Ovary (tissue), 3 donors: Measurements from ENCODE around the gene NNMT.

Experiments
- EP300 ChIP-seq: sonication (generic); formaldehyde crosslinking; IDR thresholded peaks from one replicate; pipeline ENCODE4 v1.6.1; 2017; ENCODE audit warnings: antibody characterized with exemption
- POLR2A ChIP-seq: fragments of 450-650 bp; IDR thresholded peaks from one replicate; pipeline ENCODE4 v1.6.1; 2017; ENCODE audit warnings: antibody characterized with exemption, mild to moderate bottlenecking, moderate library complexity
- TF ChIP-seq, protein P1 (sequence below), 3 donors: fragments of 450-650 bp in 2 of 3; fragments of 200-600 bp in 1 of 3; IDR thresholded peaks; one replicate each; pipeline versions ENCODE4 v1.5.1 to v1.8.0; 2016 to 2022; ENCODE audit warnings: antibody characterized with exemption in 3 of 3, mild to moderate bottlenecking in 1 of 3
- donor health status: DM: no; HTN: no; CAD: no.

DNA sequence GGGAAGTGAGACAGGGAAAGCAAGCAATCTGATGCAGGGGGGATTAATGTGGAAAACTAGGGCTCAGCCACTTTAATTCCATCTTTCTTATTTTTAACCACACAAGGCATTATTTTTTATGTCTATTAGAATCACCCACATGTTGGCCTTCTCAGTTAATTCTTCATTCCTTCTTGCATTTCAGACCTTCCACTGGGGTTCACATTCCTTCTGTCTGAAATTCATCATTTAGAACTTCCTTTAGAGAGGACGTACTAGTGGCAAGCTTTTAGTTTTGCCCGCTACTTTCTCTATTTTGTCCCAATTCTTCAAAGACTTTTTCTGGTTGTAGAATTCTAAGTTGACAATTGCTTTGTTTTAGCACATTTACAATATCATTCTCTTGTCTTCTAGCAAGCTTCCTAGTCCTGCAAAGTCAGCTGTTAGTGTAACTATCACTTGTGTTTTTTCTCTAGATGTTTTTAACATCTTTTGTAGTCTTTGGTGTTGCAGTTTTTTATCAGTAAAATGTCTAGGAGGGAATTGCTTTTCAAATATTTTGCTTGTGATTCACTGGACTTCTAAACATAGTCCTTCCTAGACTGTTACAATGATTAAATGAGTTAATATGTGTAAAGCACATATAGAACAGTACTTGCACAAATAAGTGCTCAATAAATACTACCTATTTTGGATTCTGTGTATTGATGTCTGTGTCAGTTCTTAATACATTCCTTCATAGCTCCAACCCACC lies 5.5 kb upstream of the NNMT start:
- no peak for TF ChIP-seq POLR2A
- TF ChIP-seq, protein P1, sequence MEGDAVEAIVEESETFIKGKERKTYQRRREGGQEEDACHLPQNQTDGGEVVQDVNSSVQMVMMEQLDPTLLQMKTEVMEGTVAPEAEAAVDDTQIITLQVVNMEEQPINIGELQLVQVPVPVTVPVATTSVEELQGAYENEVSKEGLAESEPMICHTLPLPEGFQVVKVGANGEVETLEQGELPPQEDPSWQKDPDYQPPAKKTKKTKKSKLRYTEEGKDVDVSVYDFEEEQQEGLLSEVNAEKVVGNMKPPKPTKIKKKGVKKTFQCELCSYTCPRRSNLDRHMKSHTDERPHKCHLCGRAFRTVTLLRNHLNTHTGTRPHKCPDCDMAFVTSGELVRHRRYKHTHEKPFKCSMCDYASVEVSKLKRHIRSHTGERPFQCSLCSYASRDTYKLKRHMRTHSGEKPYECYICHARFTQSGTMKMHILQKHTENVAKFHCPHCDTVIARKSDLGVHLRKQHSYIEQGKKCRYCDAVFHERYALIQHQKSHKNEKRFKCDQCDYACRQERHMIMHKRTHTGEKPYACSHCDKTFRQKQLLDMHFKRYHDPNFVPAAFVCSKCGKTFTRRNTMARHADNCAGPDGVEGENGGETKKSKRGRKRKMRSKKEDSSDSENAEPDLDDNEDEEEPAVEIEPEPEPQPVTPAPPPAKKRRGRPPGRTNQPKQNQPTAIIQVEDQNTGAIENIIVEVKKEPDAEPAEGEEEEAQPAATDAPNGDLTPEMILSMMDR (IDR thresholded peaks at IDR 0.05): no peak
- TF ChIP-seq EP300: no peak
